ENCODE measurements around the gene MKNK1. TPM values are rescaled to one million over a fixed set of nuclear protein-coding genes. Genes with fewer than 3 reads are reported as not detected.

The MKNK1 gene
- total RNA-seq, 1 experiment from 2014 or later: 18.6 TPM

DNA sequence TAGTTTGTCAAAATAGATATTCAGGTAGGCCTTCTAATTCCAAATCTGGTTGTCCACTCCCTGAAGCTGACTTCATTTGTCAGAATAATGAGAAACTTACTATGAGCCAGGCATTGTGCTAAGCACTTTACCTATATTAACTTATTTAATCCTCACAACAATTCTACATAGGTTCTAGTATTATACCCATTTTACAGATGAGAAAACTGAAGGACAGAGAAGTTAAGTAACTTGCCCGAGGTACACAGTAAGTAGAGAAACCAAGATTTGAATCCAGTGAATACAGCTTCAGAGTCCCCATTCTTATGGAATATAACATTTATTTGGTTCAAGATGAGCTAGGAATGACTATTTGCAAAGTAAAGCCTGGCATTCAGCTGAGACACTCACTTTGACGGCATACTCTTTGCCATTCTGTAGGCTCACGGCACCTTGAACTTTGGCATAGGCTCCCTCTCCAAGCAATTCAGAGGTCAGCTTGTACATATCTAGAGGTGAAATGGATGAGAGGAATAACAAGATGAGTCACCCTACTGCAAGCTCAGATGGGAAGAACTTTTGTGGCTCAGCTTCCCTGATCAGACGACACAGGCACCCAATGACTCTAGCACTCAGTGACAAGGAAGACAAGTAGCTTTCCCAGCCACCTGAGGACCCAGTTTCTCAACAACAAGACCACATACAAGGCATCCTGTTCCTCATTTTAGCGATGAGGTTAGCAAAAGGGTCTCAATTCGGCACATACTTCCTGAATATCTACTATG lies 23.7 kb downstream of the MKNK1 start (continued):
- TF ChIP-seq RORB (CRISPR knock-in tag; IDR thresholded peaks at IDR 0.05) (no peak), ZNF232 (CRISPR knock-in tag; IDR thresholded peaks at IDR 0.05) (no peak), ZNF416 (CRISPR knock-in tag; IDR thresholded peaks at IDR 0.05) (no peak), IRF2 (CRISPR knock-in tag; IDR thresholded peaks at IDR 0.05; ENCODE audit: borderline replicate concordance, low read depth) (no peak)
- TF ChIP-seq, protein P1, sequence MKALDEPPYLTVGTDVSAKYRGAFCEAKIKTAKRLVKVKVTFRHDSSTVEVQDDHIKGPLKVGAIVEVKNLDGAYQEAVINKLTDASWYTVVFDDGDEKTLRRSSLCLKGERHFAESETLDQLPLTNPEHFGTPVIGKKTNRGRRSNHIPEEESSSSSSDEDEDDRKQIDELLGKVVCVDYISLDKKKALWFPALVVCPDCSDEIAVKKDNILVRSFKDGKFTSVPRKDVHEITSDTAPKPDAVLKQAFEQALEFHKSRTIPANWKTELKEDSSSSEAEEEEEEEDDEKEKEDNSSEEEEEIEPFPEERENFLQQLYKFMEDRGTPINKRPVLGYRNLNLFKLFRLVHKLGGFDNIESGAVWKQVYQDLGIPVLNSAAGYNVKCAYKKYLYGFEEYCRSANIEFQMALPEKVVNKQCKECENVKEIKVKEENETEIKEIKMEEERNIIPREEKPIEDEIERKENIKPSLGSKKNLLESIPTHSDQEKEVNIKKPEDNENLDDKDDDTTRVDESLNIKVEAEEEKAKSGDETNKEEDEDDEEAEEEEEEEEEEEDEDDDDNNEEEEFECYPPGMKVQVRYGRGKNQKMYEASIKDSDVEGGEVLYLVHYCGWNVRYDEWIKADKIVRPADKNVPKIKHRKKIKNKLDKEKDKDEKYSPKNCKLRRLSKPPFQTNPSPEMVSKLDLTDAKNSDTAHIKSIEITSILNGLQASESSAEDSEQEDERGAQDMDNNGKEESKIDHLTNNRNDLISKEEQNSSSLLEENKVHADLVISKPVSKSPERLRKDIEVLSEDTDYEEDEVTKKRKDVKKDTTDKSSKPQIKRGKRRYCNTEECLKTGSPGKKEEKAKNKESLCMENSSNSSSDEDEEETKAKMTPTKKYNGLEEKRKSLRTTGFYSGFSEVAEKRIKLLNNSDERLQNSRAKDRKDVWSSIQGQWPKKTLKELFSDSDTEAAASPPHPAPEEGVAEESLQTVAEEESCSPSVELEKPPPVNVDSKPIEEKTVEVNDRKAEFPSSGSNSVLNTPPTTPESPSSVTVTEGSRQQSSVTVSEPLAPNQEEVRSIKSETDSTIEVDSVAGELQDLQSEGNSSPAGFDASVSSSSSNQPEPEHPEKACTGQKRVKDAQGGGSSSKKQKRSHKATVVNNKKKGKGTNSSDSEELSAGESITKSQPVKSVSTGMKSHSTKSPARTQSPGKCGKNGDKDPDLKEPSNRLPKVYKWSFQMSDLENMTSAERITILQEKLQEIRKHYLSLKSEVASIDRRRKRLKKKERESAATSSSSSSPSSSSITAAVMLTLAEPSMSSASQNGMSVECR (CRISPR knock-in tag; IDR thresholded peaks at IDR 0.05; ENCODE audit: borderline replicate concordance): no peak
- TF ChIP-seq, protein P2, sequence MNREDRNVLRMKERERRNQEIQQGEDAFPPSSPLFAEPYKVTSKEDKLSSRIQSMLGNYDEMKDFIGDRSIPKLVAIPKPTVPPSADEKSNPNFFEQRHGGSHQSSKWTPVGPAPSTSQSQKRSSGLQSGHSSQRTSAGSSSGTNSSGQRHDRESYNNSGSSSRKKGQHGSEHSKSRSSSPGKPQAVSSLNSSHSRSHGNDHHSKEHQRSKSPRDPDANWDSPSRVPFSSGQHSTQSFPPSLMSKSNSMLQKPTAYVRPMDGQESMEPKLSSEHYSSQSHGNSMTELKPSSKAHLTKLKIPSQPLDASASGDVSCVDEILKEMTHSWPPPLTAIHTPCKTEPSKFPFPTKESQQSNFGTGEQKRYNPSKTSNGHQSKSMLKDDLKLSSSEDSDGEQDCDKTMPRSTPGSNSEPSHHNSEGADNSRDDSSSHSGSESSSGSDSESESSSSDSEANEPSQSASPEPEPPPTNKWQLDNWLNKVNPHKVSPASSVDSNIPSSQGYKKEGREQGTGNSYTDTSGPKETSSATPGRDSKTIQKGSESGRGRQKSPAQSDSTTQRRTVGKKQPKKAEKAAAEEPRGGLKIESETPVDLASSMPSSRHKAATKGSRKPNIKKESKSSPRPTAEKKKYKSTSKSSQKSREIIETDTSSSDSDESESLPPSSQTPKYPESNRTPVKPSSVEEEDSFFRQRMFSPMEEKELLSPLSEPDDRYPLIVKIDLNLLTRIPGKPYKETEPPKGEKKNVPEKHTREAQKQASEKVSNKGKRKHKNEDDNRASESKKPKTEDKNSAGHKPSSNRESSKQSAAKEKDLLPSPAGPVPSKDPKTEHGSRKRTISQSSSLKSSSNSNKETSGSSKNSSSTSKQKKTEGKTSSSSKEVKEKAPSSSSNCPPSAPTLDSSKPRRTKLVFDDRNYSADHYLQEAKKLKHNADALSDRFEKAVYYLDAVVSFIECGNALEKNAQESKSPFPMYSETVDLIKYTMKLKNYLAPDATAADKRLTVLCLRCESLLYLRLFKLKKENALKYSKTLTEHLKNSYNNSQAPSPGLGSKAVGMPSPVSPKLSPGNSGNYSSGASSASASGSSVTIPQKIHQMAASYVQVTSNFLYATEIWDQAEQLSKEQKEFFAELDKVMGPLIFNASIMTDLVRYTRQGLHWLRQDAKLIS (CRISPR knock-in tag; IDR thresholded peaks at IDR 0.05; ENCODE audit: borderline replicate concordance): no peak
- TF ChIP-seq, protein P3, sequence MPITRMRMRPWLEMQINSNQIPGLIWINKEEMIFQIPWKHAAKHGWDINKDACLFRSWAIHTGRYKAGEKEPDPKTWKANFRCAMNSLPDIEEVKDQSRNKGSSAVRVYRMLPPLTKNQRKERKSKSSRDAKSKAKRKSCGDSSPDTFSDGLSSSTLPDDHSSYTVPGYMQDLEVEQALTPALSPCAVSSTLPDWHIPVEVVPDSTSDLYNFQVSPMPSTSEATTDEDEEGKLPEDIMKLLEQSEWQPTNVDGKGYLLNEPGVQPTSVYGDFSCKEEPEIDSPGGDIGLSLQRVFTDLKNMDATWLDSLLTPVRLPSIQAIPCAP (CRISPR knock-in tag; IDR thresholded peaks at IDR 0.05): no peak
- TF ChIP-seq, protein P4, sequence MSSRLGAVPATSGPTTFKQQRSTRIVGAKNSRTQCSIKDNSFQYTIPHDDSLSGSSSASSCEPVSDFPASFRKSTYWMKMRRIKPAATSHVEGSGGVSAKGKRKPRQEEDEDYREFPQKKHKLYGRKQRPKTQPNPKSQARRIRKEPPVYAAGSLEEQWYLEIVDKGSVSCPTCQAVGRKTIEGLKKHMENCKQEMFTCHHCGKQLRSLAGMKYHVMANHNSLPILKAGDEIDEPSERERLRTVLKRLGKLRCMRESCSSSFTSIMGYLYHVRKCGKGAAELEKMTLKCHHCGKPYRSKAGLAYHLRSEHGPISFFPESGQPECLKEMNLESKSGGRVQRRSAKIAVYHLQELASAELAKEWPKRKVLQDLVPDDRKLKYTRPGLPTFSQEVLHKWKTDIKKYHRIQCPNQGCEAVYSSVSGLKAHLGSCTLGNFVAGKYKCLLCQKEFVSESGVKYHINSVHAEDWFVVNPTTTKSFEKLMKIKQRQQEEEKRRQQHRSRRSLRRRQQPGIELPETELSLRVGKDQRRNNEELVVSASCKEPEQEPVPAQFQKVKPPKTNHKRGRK (CRISPR knock-in tag; IDR thresholded peaks at IDR 0.05; ENCODE audit: borderline replicate concordance): no peak

DNA sequence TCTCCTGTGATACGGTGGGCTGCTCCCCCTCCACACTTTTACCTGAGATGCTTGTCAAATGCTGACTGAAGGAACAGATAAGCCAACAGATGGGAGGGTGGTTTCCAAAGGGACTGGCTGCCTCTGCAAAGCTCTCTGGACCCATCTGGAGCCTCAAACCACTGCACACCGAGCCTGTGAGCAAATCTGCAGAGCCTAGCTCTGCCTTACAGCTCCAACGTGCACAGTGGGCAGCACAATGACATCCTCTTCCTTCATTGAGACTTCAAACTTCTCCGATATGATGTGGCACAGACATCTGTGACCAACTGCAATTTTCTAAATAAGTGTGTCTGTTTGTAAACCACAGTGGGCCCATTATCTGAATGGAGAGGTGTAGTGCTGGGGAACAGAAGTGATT lies 26.4 kb downstream of the MKNK1 start:
- Mint-ChIP-seq H3K4me3 (no peak overlapping the region), H3K27ac (no peak overlapping the region), H3K4me1 (peaks cover 17% of the 10 kb centered on the region), H3K9me3 (no peaks in the 10 kb centered on the region), H3K36me3 (peaks cover 7% of the 10 kb centered on the region; the same call in 1 of the 2 replicates), H3K27me3 (ENCODE audit: low read depth) (no peaks in the 10 kb centered on the region)
- TF ChIP-seq JAZF1 (CRISPR knock-in tag; IDR thresholded peaks at IDR 0.05): no peak
- no peak for TF ChIP-seq NFATC4 (CRISPR knock-in tag; IDR thresholded peaks at IDR 0.05)
- ATAC-seq (no peak), DNase-seq (ENCODE audit: low spot score) (no peak)
- POLR2A ChIA-PET: no interaction called here
- CTCF ChIA-PET: interaction anchor here (0.8 to 3.3 kb wide), 3 partner anchors 44 to 130 kb away, joined by 3 to 9 read pairs (median 3); no protein-coding TSS in a partner anchor

DNA sequence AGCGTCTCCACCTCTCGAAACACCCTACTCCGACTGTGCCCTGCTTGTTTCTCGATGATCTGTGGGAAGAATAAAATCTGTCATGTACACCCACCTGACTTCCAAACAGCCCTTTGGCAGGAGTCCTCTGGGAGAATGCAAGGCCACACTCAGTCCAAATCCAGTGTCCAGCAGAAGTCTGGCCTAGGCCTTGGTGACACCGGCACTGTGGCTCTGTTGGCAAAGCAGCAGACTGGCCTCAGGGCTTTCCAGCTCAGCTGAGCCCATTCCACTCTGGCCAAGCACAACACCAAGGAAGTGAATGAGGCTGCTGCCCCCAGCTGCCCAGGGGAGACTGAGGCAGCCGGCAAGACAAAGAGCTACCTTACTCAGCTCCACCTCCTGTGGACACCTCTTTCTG lies 27.5 kb downstream of the MKNK1 start:
- CTCF ChIA-PET: interaction anchor here (1.2 to 3.3 kb wide), 4 partner anchors 27 to 134 kb away, joined by 3 to 16 read pairs (median 7); partner anchors contain the start of gene MKNK1
- TF ChIP-seq, protein P5, sequence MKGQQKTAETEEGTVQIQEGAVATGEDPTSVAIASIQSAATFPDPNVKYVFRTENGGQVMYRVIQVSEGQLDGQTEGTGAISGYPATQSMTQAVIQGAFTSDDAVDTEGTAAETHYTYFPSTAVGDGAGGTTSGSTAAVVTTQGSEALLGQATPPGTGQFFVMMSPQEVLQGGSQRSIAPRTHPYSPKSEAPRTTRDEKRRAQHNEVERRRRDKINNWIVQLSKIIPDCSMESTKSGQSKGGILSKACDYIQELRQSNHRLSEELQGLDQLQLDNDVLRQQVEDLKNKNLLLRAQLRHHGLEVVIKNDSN (CRISPR knock-in tag; IDR thresholded peaks at IDR 0.05): no peak
- TF ChIP-seq, protein P6, sequence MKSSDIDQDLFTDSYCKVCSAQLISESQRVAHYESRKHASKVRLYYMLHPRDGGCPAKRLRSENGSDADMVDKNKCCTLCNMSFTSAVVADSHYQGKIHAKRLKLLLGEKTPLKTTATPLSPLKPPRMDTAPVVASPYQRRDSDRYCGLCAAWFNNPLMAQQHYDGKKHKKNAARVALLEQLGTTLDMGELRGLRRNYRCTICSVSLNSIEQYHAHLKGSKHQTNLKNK (CRISPR knock-in tag; IDR thresholded peaks at IDR 0.05): no peak
- TF ChIP-seq RELA (CRISPR knock-in tag; IDR thresholded peaks at IDR 0.05; ENCODE audit: borderline replicate concordance): no peak
- no peak for TF ChIP-seq SP1 (CRISPR knock-in tag; conservative IDR thresholded peaks at IDR 0.05)
- TF ChIP-seq, protein P7, sequence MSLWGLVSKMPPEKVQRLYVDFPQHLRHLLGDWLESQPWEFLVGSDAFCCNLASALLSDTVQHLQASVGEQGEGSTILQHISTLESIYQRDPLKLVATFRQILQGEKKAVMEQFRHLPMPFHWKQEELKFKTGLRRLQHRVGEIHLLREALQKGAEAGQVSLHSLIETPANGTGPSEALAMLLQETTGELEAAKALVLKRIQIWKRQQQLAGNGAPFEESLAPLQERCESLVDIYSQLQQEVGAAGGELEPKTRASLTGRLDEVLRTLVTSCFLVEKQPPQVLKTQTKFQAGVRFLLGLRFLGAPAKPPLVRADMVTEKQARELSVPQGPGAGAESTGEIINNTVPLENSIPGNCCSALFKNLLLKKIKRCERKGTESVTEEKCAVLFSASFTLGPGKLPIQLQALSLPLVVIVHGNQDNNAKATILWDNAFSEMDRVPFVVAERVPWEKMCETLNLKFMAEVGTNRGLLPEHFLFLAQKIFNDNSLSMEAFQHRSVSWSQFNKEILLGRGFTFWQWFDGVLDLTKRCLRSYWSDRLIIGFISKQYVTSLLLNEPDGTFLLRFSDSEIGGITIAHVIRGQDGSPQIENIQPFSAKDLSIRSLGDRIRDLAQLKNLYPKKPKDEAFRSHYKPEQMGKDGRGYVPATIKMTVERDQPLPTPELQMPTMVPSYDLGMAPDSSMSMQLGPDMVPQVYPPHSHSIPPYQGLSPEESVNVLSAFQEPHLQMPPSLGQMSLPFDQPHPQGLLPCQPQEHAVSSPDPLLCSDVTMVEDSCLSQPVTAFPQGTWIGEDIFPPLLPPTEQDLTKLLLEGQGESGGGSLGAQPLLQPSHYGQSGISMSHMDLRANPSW (CRISPR knock-in tag; conservative IDR thresholded peaks at IDR 0.05; ENCODE audit: low read depth): no peak
- TF ChIP-seq, protein P8, sequence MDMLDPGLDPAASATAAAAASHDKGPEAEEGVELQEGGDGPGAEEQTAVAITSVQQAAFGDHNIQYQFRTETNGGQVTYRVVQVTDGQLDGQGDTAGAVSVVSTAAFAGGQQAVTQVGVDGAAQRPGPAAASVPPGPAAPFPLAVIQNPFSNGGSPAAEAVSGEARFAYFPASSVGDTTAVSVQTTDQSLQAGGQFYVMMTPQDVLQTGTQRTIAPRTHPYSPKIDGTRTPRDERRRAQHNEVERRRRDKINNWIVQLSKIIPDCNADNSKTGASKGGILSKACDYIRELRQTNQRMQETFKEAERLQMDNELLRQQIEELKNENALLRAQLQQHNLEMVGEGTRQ (CRISPR knock-in tag; IDR thresholded peaks at IDR 0.05): no peak

More for the DNA sequence above, 27.5 kb downstream of the MKNK1 start:
- Mint-ChIP-seq H3K27ac (peak overlapping the region; percentile 61; the same call in 1 of the 2 replicates), H3K4me1 (peaks cover 17% of the 10 kb centered on the region), H3K27me3 (ENCODE audit: low read depth) (no peaks in the 10 kb centered on the region), H3K4me3 (no peak overlapping the region), H3K36me3 (peaks cover 4% of the 10 kb centered on the region; the same call in 1 of the 2 replicates), H3K9me3 (no peaks in the 10 kb centered on the region)
- DNase-seq (ENCODE audit: low spot score) (no peak), ATAC-seq (no peak)
- POLR2A ChIA-PET: no interaction called here
